PFSK-1 (cell line): ENCODE measurements around the gene TEX29.

Source experiments
- FOXP2 ChIP-seq: optimal IDR thresholded peaks from 2 replicates; pipeline ENCODE3; 2011; ENCODE audit warnings: borderline replicate concordance, control low read depth, inconsistent platforms; ENCODE audit not compliant: insufficient read depth; ENCODE audit errors: extremely low read length, extremely low read depth
- POLR2AphosphoS5 ChIP-seq: IDR thresholded peaks from 2 replicates; pipeline ENCODE4 v1.6.1; 2012; ENCODE audit warnings: low read depth, mild to moderate bottlenecking, control low read depth, low read length, moderate library complexity
- REST ChIP-seq, 2 experiments: IDR thresholded peaks; 2 replicates each; pipeline versions ENCODE4 v1.6.1 to v1.8.0; 2011 to 2012; ENCODE audit warnings: low read depth in 2 of 2, low read length in 2 of 2, control low read depth in 1 of 2, inconsistent platforms in 1 of 2, mild to moderate bottlenecking in 1 of 2, moderate library complexity in 1 of 2; ENCODE audit not compliant: insufficient read depth in 1 of 2
- SIN3A ChIP-seq: IDR thresholded peaks from 2 replicates; pipeline ENCODE4 v1.6.1; 2012; ENCODE audit warnings: mild to moderate bottlenecking, low read length, moderate library complexity, borderline replicate concordance; ENCODE audit not compliant: insufficient read depth
- TAF1 ChIP-seq: IDR thresholded peaks from 2 replicates; pipeline ENCODE4 v1.6.1; 2012; ENCODE audit warnings: low read length, control low read depth, borderline replicate concordance; ENCODE audit not compliant: insufficient read depth

Gene TEX29

DNA sequence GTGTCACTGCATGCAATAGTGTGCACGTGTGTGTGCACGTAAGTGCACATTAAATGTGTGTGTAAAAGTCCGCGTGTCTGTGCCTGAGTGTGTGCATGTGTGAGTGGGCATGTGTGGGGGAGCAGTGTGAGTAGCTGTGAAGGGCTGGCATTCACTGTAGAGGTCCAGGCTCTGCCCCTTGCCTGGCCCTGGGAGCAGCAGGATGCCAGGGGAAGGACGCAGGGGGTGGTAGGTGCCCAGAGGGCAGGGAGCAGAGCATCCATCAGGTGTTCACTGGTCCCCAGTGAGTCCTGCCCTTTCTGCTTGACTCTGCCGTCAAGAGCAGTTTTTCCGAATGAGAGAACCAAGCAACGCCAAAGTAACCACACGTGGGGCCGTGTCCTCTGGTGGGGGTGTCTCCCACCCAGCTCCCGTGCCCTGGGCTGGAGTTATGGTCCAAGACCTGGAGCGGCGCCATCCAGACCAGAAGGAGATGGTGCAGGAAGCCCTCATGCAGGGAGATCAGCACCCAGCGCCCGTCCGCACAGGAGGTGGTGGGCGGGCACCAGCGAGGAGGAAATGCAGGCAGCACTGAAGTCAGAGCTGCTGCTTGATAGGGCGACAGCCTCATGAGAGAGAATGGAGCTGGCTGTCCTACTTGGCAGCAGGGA, 68.5 kb downstream of the TEX29 start:
- TF ChIP-seq TAF1 (no peak), SIN3A (no peak), REST (IDR thresholded peaks at IDR 0.05; ENCODE audit: insufficient read depth in 1 of 2, low read depth in 2 of 2, low read length in 2 of 2) (no peak)

DNA sequence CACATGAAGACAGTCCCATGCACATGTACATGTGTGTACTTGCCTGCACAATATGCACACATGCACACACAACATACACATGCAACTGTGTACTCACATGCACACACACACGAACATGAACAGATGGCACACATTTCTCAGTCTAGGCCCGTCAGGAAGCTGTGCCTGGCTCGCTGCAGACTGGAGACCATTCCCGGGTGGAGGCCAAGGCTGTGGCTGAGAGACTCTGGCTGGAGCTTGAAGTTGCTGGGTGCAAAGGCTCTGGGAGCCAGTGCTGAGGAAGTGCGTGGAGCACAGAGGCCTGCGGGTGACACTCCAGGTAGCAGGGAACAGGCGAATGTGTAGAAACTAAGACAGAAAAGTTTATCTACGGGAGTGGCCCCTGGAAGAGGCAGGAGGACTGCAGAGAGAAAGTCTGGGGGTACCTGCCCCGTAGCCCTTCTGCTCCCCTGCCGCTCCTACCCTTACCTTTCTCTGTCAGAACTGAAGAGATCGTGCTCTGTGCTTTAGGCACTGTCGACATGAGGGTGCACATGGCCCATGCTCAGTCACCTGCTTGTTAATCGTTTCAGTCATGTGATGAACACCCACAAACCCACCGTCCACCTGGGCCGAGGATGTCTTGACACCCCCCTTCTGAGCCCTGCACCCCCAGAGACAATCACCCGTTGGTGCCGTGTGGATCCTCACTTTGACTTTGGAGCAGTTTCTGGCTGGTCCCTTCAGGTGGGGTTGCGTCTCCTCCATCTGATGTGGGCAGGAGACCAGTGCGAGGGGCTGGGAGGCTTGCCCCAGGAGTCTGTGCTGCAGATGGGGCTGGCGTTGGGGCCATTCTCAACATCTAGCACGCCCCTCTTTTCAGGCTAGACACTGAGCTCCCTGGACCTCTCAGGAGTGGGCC, 69.4 kb downstream of the TEX29 start:
- TF ChIP-seq SIN3A (no peak), FOXP2 (no peak), POLR2AphosphoS5 (no peak), TAF1 (no peak), REST (IDR thresholded peaks at IDR 0.05; ENCODE audit: insufficient read depth in 1 of 2, low read depth in 2 of 2, low read length in 2 of 2) (no peak)

- TF ChIP-seq TAF1, result no peak
- TF ChIP-seq POLR2AphosphoS5, result no peak
- no peak for TF ChIP-seq REST (IDR thresholded peaks at IDR 0.05; ENCODE audit: insufficient read depth in 1 of 2, low read depth in 2 of 2, low read length in 2 of 2)
- TF ChIP-seq FOXP2, result no peak
- TF ChIP-seq SIN3A, result no peak
Observed at GRCh38 chr13:111390522-111391270, 70.3 kb downstream of the TEX29 start.

GRCh38 chr13:111392486-111392885, 72.0 kb downstream of the TEX29 start:
- TF ChIP-seq POLR2AphosphoS5 (no peak), TAF1 (no peak), SIN3A (no peak), FOXP2 (no peak), REST (IDR thresholded peaks at IDR 0.05; ENCODE audit: insufficient read depth in 1 of 2, low read depth in 2 of 2, low read length in 2 of 2) (no peak)
